ELR (cell line): ENCODE data around the gene ZC2HC1C.
A peak's percentile ranks its signal among the peaks of the same experiment; 100 is the strongest.

Experiments
- DNase-seq: peaks from one replicate; pipeline ENCODE4 v3.0.0-alpha.2; 2015; ENCODE audit warnings: low read depth

ZC2HC1C gene

GRCh38 chr14:75069121-75069810 lies at the start of gene ZC2HC1C:
TSS of gene ZC2HC1C (plus strand) at chr14:75069641. CDS start at chr14:75070574, 933 bp downstream.
- DNase-seq = peak; percentile 84

- peak; percentile 63 for DNase-seq
These were observed 46.8 kb upstream of the ZC2HC1C start for GRCh38 chr14:75022655-75023054.

- DNase-seq = no peak
These were observed 46.3 kb upstream of the ZC2HC1C start for GRCh38 chr14:75023108-75023507.

- DNase-seq = peak; percentile 69
These were observed 44.4 kb upstream of the ZC2HC1C start for GRCh38 chr14:75025082-75025481.

- DNase-seq = no peak
These were observed 43.6 kb upstream of the ZC2HC1C start for GRCh38 chr14:75025876-75026275.

GRCh38 chr14:75030147-75030546 lies 39.3 kb upstream of the ZC2HC1C start:
- no peak for DNase-seq

GRCh38 chr14:75032939-75033338 lies 36.5 kb upstream of the ZC2HC1C start:
- no peak for DNase-seq

GRCh38 chr14:75040507-75040906 lies 28.9 kb upstream of the ZC2HC1C start:
- DNase-seq = no peak

GRCh38 chr14:75040959-75041358 lies 28.5 kb upstream of the ZC2HC1C start:
- DNase-seq = no peak

GRCh38 chr14:75041613-75042012 lies 27.8 kb upstream of the ZC2HC1C start:
- DNase-seq = peak; percentile 65

- no peak for DNase-seq
These were observed 27.4 kb upstream of the ZC2HC1C start for GRCh38 chr14:75042035-75042434.

- DNase-seq = peak; percentile 89
These were observed 25.1 kb upstream of the ZC2HC1C start for GRCh38 chr14:75044322-75044721.

GRCh38 chr14:75044752-75045151 lies 24.7 kb upstream of the ZC2HC1C start:
- no peak for DNase-seq

GRCh38 chr14:75046275-75046674 lies 23.2 kb upstream of the ZC2HC1C start:
- no peak for DNase-seq

GRCh38 chr14:75046899-75047298 lies 22.5 kb upstream of the ZC2HC1C start:
- peak; percentile 70 for DNase-seq

GRCh38 chr14:75047506-75047905 lies 21.9 kb upstream of the ZC2HC1C start:
- no peak for DNase-seq

- DNase-seq = no peak
These were observed 21.3 kb upstream of the ZC2HC1C start for GRCh38 chr14:75048101-75048500.

- DNase-seq = no peak
These were observed 20.3 kb upstream of the ZC2HC1C start for GRCh38 chr14:75049136-75049535.

GRCh38 chr14:75049731-75050201 lies 19.7 kb upstream of the ZC2HC1C start:
- DNase-seq = no peak

- peak; percentile 86 for DNase-seq
These were observed 18.4 kb upstream of the ZC2HC1C start, which contains the start of gene MLH3 for GRCh38 chr14:75050852-75051555. TSS of gene MLH3 (minus strand) at chr14:75051467. CDS start at chr14:75049655, 1,812 bp downstream.

- no peak for DNase-seq
These were observed 17.9 kb upstream of the ZC2HC1C start for GRCh38 chr14:75051556-75051899.

- peak; percentile 27 for DNase-seq
These were observed 15.8 kb upstream of the ZC2HC1C start for GRCh38 chr14:75053396-75054291.
